ENCODE measurements around the gene GTPBP10.

GTPBP10 gene

DNA sequence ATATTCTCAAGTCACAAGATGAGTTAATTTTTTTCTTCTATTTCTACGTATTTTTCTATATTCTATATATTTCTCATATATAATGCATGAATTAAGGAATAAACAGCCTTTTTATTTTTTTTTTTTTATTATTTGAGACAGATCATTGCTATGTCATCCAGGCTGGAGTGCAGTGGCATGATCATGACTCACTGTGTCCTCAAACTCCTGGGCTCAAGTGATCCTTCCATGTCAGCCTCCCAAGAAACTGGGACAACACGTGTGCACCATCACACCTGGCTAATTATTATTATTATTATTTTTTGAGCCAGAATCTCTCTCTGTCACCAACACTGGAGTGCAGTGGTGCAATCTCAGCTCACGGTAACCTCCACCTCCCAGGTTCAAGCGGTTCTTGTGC is 58.3 kb downstream of the GTPBP10 start:
- POLR2A ChIA-PET (ENCODE audit: low non-redundant PET): no interaction called here
- DNase-seq (ENCODE audit: low spot score): no peak
- TF ChIP-seq, protein P1, sequence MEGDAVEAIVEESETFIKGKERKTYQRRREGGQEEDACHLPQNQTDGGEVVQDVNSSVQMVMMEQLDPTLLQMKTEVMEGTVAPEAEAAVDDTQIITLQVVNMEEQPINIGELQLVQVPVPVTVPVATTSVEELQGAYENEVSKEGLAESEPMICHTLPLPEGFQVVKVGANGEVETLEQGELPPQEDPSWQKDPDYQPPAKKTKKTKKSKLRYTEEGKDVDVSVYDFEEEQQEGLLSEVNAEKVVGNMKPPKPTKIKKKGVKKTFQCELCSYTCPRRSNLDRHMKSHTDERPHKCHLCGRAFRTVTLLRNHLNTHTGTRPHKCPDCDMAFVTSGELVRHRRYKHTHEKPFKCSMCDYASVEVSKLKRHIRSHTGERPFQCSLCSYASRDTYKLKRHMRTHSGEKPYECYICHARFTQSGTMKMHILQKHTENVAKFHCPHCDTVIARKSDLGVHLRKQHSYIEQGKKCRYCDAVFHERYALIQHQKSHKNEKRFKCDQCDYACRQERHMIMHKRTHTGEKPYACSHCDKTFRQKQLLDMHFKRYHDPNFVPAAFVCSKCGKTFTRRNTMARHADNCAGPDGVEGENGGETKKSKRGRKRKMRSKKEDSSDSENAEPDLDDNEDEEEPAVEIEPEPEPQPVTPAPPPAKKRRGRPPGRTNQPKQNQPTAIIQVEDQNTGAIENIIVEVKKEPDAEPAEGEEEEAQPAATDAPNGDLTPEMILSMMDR (conservative IDR thresholded peaks at IDR 0.05; ENCODE audit: low read depth): no peak
- H3K27ac ChIP-seq: no peak overlapping the region
- CTCF ChIA-PET: no interaction called here

DNA sequence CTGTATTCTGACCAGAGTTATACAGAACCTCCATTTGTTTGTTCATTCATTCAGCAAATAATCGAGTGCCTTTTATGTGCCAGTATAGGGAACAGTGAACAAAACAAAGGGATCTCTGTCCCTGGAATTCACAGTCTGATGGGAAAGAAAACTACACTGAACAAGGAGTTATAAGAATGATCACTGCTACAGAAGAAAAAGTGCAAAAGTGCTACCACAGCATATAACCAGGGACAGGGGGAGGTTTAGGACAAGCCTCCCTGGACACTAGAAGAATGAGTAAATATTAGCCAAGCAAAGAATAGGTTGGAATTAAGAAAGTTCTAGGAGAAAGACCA is 60.9 kb downstream of the GTPBP10 start:
- TF ChIP-seq, protein P1 (conservative IDR thresholded peaks at IDR 0.05; ENCODE audit: low read depth): no peak
- no peak for DNase-seq (ENCODE audit: low spot score)
- no peak overlapping the region for H3K27ac ChIP-seq
- ChIA-PET POLR2A (ENCODE audit: low non-redundant PET) (no interaction called here), CTCF (no interaction called here)

DNA sequence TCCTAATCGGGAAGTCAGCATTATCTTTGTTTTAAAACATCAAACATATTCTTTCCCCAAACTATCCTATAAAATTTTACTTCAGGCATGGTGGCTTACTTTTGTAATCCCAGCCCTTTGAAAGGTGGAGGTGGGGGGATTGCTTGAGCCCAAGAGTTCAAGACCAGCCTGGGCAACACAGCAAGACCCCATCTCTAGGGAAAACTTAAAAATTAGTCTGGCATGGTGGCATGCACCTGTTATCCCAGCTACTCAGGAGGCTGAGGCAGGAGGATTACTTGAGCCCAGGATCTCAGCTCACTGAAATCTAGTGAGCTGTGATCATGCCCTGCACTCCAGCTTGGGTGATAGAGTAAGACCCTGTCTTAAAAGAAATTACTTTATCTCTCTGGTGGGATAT is 61.6 kb downstream of the GTPBP10 start:
- no peak overlapping the region for H3K27ac ChIP-seq
- POLR2A ChIA-PET (ENCODE audit: low non-redundant PET): no interaction called here
- CTCF ChIA-PET: interaction anchor here (0.6 kb wide), 1 partner anchor 354 kb away, joined by 3 read pairs; no protein-coding TSS in a partner anchor
- DNase-seq (ENCODE audit: low spot score): no peak
- TF ChIP-seq, protein P1 (conservative IDR thresholded peaks at IDR 0.05; ENCODE audit: low read depth): no peak

DNA sequence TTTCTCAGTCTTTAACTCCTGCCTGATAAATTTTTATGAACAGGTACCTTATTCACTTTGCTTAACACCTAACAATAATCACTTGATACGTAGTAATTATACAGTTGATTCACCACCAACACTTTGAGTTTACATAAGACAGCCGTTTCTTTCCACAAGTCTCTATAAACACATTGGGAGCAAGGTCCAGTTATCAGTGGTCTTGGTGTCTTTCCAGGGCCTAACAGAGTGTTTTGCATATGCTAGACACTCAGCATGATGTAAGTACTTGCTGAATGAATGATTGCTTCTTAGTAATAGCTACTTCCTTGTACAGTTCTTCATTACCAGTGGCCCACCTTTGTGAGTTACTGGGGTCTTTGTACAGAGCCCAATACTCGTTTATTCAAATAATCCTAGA is 63.2 kb downstream of the GTPBP10 start:
- ChIA-PET CTCF (interaction anchor here (1.5 kb wide), 1 partner anchor 18 kb away, joined by 3 read pairs; no protein-coding TSS in a partner anchor), POLR2A (ENCODE audit: low non-redundant PET) (no interaction called here)
- no peak for DNase-seq (ENCODE audit: low spot score)
- TF ChIP-seq, protein P1 (conservative IDR thresholded peaks at IDR 0.05; ENCODE audit: low read depth): no peak
- H3K27ac ChIP-seq: no peak overlapping the region

DNA sequence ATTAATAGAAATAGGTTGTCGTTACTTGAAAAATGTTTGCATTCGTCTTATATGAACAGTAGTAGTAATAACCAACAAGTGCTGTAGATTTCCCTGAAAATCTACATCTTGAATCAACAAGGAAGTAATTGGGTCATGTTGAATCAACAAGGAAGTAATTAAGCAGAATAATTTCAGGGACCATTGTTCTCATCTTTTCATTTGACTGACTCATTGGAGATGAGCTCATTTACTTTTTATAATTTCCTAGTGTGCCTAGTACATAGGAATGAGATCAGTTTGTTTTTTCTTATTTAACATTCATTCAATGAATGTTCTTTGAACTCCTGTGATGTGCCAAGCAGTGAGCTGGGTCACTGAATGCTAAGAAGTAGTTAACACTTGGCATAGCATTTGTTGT is 65.0 kb downstream of the GTPBP10 start:
- ChIA-PET POLR2A (ENCODE audit: low non-redundant PET) (no interaction called here), CTCF (interaction anchor here (0.7 to 1.9 kb wide), 3 partner anchors 16 to 199 kb away, joined by 3 to 8 read pairs (median 3); no protein-coding TSS in a partner anchor)
- no peak for DNase-seq (ENCODE audit: low spot score)
- TF ChIP-seq, protein P1 (conservative IDR thresholded peaks at IDR 0.05; ENCODE audit: low read depth): no peak
- no peak overlapping the region for H3K27ac ChIP-seq

DNA sequence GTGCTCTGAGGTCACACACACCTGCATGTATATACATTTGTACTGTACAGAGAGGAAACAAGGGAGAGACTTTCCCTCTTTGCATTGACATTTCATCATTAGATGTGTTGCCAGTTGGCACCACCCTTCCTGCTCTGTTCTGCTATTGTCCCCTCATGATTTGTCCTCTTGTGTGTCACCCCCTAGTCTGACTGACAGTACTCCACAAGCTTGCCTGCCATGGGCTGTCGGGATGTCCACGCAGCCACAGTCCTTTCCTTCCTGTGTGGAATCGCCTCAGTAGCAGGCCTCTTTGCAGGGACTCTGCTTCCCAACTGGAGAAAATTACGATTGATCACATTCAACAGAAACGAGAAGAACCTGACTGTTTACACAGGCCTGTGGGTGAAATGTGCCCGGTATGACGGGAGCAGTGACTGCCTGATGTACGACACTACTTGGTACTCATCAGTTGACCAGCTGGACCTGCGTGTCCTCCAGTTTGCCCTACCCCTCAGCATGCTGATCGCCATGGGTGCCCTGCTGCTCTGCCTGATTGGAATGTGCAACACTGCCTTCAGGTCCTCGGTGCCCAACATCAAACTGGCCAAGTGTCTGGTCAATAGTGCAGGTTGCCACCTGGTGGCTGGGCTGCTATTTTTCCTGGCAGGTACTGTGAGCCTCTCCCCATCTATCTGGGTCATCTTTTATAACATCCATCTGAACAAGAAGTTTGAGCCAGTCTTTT is 66.1 kb downstream of the GTPBP10 start:
- ChIA-PET POLR2A (ENCODE audit: low non-redundant PET) (no interaction called here), CTCF (interaction anchor here (0.6 to 1.9 kb wide), 3 partner anchors 15 to 201 kb away, joined by 3 to 8 read pairs (median 3); no protein-coding TSS in a partner anchor)
- TF ChIP-seq, protein P1 (conservative IDR thresholded peaks at IDR 0.05; ENCODE audit: low read depth): no peak; the same call in 1 of the 2 replicates
- H3K27ac ChIP-seq: no peak overlapping the region
- peak; percentile 8 for DNase-seq (ENCODE audit: low spot score)

Measured in RWPE1 (cell line).